OCI-LY7 (cell line): Measurements from ENCODE around the gene EFNA3.

Experiments
- EZH2phosphoT487 ChIP-seq: fragments of 200-600 bp; sonication (generic); IDR thresholded peaks from 2 replicates; pipeline ENCODE4 v1.6.1; 2018; ENCODE audit warnings: low read depth, borderline replicate concordance, mild to moderate bottlenecking, mixed run types, antibody characterized with exemption, low read length, moderate library complexity, mixed read lengths
- TF ChIP-seq, protein P1 (sequence below): fragments of 200-600 bp; sonication (generic); conservative IDR thresholded peaks from 2 replicates; pipeline ENCODE4 v1.5.1; 2014; ENCODE audit warnings: mild to moderate bottlenecking, antibody characterized with exemption, low read length, moderate library complexity, mixed read lengths

DNA sequence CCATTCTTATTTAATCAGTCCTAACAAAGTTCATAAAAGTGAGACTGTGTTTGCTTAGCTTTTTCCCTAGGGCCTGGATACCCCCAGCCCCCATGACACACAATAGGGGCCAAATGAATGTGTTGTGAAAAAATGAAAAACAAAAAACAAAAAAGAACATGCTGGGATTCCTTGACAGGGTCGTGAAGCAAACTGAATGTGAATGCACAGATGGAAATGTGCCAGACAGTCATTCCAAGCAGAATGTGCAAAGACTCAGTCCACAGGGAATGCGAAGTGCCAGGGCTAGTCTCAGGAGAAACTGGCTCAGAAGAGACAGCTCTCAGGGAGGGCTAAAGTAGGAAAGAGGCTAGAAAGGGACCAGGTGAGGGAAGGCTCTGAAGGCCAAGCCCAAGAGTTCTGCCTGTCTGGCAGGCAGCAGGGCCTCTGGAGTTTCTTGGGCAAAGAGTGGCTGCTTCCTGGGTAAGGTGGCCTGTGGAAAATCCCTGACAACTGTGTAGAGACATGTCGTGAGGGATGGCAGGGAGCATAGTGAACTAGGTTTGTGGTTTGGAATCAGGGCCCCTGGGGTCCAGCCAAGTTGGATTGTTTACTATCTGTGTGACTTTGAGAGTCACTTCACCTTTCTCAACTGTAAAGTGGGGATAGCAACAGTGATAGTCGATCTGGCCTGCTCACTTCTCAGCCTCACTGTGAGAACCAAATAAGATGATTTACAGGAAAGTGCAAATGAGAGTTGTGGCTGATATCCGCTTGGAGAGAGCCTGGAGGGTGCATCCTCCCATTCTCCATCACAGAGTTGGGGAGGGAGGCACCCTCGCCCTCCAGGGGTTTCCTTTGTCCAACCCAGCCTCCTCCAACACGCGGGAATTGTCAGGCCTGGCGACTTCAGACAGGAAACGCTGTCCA is 28.7 kb upstream of the EFNA3 start:
- TF ChIP-seq EZH2phosphoT487 = no peak
- TF ChIP-seq, protein P1, sequence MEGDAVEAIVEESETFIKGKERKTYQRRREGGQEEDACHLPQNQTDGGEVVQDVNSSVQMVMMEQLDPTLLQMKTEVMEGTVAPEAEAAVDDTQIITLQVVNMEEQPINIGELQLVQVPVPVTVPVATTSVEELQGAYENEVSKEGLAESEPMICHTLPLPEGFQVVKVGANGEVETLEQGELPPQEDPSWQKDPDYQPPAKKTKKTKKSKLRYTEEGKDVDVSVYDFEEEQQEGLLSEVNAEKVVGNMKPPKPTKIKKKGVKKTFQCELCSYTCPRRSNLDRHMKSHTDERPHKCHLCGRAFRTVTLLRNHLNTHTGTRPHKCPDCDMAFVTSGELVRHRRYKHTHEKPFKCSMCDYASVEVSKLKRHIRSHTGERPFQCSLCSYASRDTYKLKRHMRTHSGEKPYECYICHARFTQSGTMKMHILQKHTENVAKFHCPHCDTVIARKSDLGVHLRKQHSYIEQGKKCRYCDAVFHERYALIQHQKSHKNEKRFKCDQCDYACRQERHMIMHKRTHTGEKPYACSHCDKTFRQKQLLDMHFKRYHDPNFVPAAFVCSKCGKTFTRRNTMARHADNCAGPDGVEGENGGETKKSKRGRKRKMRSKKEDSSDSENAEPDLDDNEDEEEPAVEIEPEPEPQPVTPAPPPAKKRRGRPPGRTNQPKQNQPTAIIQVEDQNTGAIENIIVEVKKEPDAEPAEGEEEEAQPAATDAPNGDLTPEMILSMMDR = no peak
